Calu3 (cell line): ENCODE data around the gene SUV39H1. TPM values are rescaled to one million over a fixed set of nuclear protein-coding genes. Genes with fewer than 3 reads are reported as not detected.

Experiments
- BruUV-seq: library from RNA; stranded (reverse); fragments of 400-500 nt; replicated peaks from 2 replicates; lab custom pipeline; 2021; lab: Mats Ljungman, UMichigan
- CTCF ChIA-PET: fragments of 300-600 bp; sonication (Branson Sonifier 250); formaldehyde crosslinking; loops from one replicate; lab custom pipeline; 2022; ENCODE audit warnings: antibody characterized with exemption; lab: Charles Lee
- DNase-seq: peaks from one replicate; pipeline ENCODE4 v3.0.0; 2022
- H3K27ac Mint-ChIP-seq: one replicate; pipeline ENCODE4 v1.8.0; 2022; ENCODE audit warnings: mixed read lengths; ENCODE audit not compliant: unreplicated experiment
- H3K27me3 Mint-ChIP-seq: one replicate; pipeline ENCODE4 v1.8.0; 2022; ENCODE audit warnings: mixed read lengths; ENCODE audit not compliant: unreplicated experiment
- H3K36me3 Mint-ChIP-seq: one replicate; pipeline ENCODE4 v1.8.0; 2022; ENCODE audit warnings: mild to moderate bottlenecking, moderate library complexity, mixed read lengths; ENCODE audit not compliant: insufficient read depth, unreplicated experiment
- H3K4me1 Mint-ChIP-seq: one replicate; pipeline ENCODE4 v1.8.0; 2022; ENCODE audit warnings: mild to moderate bottlenecking, low read depth, mixed read lengths; ENCODE audit not compliant: unreplicated experiment
- H3K4me3 Mint-ChIP-seq: one replicate; pipeline ENCODE4 v1.8.0; 2022; ENCODE audit warnings: mild to moderate bottlenecking, low read depth, moderate library complexity, mixed read lengths; ENCODE audit not compliant: unreplicated experiment
- H3K9me3 Mint-ChIP-seq: one replicate; pipeline ENCODE4 v1.8.0; 2022; ENCODE audit warnings: low read depth, mixed read lengths; ENCODE audit not compliant: unreplicated experiment
- intact Hi-C: fragments of 100-400 bp; cut with micrococcal nuclease; formaldehyde crosslinking; loops from one replicate; pipeline ENCODE4 v1.10.0; 2022; ENCODE audit not compliant: unreplicated experiment
- total RNA-seq: library from RNA; stranded (reverse); gene quantifications from 2 replicates; pipeline ENCODE4 v1.2.3, GENCODE V29; 2022
- TF ChIP-seq, protein P1 (sequence below): fragments of 200-600 bp; IDR thresholded peaks from one replicate; pipeline ENCODE4 v1.8.0; 2022; ENCODE audit warnings: antibody characterized with exemption; ENCODE audit not compliant: unreplicated experiment

Gene SUV39H1
- total RNA-seq, 1 experiment from 2014 or later, result 20.8 TPM

DNA sequence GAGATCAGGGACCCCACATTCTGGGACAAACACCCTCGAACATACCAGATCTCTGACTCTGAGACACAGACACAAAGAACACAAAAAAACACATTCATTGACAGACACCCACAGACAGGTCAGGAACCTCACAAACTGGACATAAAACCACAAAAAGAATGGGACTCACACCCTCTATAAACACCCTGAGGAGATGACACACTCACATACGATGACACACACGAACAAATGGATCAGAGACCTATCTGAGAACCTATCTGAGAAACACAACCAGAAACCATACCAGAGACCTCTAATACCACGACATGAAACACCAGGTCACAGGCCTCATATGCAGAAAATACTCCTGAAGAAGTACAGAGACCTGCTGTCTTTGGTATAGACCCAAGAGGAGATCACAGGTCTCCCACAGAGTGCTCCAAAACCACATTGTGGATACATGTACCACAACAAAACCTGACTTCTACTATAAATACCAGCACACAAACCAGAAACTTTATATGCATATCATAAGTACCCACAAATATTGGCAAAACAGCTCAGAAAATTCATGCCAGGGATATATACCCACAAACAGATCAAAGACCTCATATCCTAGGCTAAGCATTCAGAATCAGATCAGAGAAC lies 19.5 kb downstream of the SUV39H1 start:
- H3K9me3 Mint-ChIP-seq, result peaks cover 3% of the 10 kb centered on the region
- intact Hi-C loops, result no loop called here
- H3K4me1 Mint-ChIP-seq, result peaks cover 11% of the 10 kb centered on the region
- no peak overlapping the region for H3K4me3 Mint-ChIP-seq
- peaks cover 32% of the 10 kb centered on the region for H3K27me3 Mint-ChIP-seq
- TF ChIP-seq, protein P1, sequence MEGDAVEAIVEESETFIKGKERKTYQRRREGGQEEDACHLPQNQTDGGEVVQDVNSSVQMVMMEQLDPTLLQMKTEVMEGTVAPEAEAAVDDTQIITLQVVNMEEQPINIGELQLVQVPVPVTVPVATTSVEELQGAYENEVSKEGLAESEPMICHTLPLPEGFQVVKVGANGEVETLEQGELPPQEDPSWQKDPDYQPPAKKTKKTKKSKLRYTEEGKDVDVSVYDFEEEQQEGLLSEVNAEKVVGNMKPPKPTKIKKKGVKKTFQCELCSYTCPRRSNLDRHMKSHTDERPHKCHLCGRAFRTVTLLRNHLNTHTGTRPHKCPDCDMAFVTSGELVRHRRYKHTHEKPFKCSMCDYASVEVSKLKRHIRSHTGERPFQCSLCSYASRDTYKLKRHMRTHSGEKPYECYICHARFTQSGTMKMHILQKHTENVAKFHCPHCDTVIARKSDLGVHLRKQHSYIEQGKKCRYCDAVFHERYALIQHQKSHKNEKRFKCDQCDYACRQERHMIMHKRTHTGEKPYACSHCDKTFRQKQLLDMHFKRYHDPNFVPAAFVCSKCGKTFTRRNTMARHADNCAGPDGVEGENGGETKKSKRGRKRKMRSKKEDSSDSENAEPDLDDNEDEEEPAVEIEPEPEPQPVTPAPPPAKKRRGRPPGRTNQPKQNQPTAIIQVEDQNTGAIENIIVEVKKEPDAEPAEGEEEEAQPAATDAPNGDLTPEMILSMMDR, result no peak
- peaks cover 6% of the 10 kb centered on the region for H3K36me3 Mint-ChIP-seq
- no TSS peak for BruUV-seq
- CTCF ChIA-PET, result no interaction called here
- no peak for DNase-seq
- no peak overlapping the region for H3K27ac Mint-ChIP-seq

DNA sequence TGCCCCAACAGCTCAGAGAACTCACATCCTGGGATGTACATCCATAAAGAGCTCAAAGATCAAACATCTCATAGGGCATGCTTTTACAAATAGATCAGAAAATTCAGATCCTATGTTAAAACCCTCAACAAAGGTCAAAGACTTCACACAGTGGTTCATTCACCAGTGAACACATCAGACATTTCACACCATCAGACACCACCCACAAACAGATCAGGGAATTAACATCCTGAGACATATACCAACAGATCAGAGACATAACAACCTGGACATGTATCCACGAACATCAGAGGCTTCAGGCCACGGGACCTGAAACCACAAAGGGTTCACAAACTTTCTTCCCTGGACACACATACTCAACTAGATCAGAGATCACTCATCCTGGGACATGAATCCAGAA lies 23.4 kb downstream of the SUV39H1 start:
- CTCF ChIA-PET, result no interaction called here
- H3K4me3 Mint-ChIP-seq, result no peak overlapping the region

DNA sequence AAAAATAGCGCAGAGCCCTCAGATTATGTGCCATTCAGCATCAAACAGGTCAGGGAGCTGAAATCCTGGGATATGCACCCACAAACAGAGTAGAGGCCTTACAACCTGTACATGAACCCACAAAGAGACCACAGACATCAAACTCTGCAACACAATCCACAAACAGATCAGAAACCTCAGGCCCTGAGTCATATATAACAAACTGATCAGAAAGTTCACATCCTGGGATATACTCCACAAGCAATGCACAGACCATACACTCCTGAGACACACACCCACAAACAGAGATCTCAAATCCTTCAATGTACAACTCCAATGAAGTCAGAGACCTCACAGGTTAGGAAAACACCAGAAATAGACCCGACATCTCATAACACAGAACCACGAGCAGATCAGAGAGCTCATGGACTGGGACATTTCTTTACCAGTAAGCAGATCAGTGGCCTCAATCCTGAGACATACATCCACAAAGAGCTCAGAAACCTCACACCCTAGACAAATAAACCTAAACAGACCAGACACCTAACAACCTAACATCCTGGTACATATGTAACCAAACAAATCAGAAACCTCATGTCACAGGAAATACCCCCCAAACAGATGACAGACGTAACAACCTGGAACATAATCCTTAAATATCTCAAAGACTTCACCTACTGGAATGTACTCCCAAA lies 24.2 kb downstream of the SUV39H1 start:
- Mint-ChIP-seq H3K4me3 (no peak overlapping the region), H3K27ac (no peak overlapping the region), H3K4me1 (no peaks in the 10 kb centered on the region), H3K27me3 (peaks cover 8% of the 10 kb centered on the region), H3K9me3 (peaks cover 3% of the 10 kb centered on the region), H3K36me3 (no peaks in the 10 kb centered on the region)
- no TSS peak for BruUV-seq
- TF ChIP-seq, protein P1, result no peak
- no peak for DNase-seq
- CTCF ChIA-PET, result no interaction called here
- intact Hi-C loops, result no loop called here

More for the DNA sequence above, 23.4 kb downstream of the SUV39H1 start:
- Mint-ChIP-seq H3K27ac (no peak overlapping the region), H3K4me1 (no peaks in the 10 kb centered on the region), H3K36me3 (no peaks in the 10 kb centered on the region), H3K9me3 (peaks cover 3% of the 10 kb centered on the region), H3K27me3 (peaks cover 16% of the 10 kb centered on the region)
- no TSS peak for BruUV-seq
- DNase-seq, result no peak
- TF ChIP-seq, protein P1, result no peak
- intact Hi-C loops, result no loop called here

DNA sequence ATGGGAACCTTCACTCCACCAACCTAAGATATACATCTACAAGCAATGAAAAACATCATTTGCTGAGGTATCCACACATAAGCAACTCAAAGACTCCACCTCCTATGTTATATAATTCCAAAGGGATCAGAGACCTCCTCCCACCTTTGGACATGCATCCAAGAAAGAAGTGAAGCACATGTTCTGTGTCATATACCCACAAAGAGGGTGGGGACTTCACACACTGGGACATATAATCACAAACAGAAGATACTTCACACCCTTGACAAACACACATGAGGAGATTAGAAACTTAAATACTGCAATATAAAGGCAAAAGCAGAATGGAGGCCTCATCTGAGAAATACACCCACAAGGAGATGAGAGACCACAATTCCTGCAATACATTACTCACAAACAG lies 25.4 kb downstream of the SUV39H1 start:
- DNase-seq, result no peak
- Mint-ChIP-seq H3K27me3 (no peaks in the 10 kb centered on the region), H3K27ac (no peak overlapping the region), H3K36me3 (no peaks in the 10 kb centered on the region), H3K4me1 (no peaks in the 10 kb centered on the region), H3K9me3 (peaks cover 3% of the 10 kb centered on the region), H3K4me3 (no peak overlapping the region)
- TF ChIP-seq, protein P1, result no peak
- intact Hi-C loops, result no loop called here
- CTCF ChIA-PET, result no interaction called here
- BruUV-seq, result no TSS peak
